Frontal cortex (tissue), 4 donors: ENCODE data around the gene NPY1R. TPM values are rescaled to one million over a fixed set of nuclear protein-coding genes. Genes with fewer than 3 reads are reported as not detected.

Experiments
- DNase-seq, 2 donors: peaks; one replicate each; pipeline ENCODE4 v3.0.0; 2012; ENCODE audit warnings: low spot score in 2 of 2
- FAIRE-seq: peaks from 2 replicates; lab custom pipeline; 2012; peaks lifted over from hg19 to GRCh38; lab: Jason Lieb, UNC
- total RNA-seq: library from RNA; depleted of rRNA; stranded (reverse); fragments of >200 nt; gene quantifications from one replicate; pipeline ENCODE4 v1.2.3, GENCODE V29; 2014
- donor health status: control.
- donor health status: control.
- donor health status: control.

The NPY1R gene
- 179 TPM for total RNA-seq

DNA sequence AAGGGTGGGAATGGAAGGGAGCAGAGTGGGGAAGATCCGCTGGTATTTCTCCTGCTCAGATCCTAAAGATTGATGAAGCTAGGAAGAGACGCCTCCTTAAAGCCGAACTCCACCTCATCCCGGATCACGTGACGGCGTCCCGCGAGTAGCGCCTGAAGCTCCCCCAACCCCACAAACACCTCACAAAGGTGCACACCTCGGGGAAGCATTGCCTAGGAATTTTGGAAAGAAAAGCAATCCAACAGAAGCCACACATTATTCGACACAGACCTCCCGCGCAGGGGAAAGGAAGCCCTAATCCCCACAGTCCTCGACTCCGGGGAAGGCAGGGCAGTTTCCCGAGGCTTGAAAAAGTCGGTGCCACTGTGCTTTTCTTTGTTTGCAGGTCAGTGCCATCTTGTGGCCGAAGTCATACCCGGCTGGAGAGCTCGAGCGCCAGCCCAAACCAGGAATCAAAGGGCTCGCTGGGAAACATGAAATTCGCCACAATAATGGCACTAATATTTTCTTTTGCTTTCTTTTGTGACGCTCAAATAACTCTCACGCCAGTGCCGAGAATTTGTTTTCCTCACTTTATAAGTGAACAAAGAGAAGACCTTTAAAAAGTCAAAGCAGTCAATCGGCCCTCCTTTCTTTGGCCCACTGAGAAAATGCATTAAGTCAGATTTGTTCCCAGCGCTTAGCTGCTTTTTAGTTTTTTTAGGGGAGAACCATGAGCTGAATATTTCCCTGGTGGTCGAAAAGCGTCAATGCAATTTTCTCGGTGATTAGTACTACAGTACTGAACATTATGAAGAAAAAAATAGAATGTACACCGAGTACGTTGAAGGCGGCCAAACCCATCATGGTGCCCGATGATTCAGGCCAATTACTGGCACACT, at the start of gene NPY1R:
Gene NPY1R (minus strand): TSS at position 71 of the 881 bp plus-strand sequence. CDS start 6,042 bp downstream, outside the sequence.
- peak; percentile 56 to 69 for DNase-seq

GRCh38 chr4:163380703-163381102, 48.3 kb upstream of the NPY1R start:
- DNase-seq (no peak), FAIRE-seq (no peak)

More for the DNA sequence above, at the start of gene NPY1R:
- FAIRE-seq = no peak

DNA sequence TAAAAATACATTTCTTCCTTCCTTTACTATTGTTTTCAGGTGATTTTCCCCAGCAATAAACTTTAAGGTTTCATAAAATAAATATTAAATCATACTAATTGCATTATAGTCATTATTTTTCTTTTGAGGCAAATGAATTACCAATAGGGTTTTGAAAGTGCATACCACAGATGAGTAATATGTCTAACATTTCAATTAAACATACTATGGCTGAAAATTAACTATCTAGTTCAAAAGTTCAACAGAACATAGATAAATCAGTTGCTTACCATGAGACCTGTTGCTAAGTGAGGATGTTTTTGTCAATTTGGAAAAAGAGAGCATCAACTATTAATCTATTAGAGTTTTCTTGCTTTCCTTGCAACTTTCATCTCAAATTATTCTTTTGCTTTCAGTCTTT, 46.3 kb upstream of the NPY1R start:
- no peak for DNase-seq
- no peak for FAIRE-seq

- FAIRE-seq = no peak
- no peak for DNase-seq
Measured at GRCh38 chr4:163372029-163372428, 39.6 kb upstream of the NPY1R start.

- DNase-seq = no peak
- FAIRE-seq = no peak
Measured at GRCh38 chr4:163367651-163368050, 35.3 kb upstream of the NPY1R start.

DNA sequence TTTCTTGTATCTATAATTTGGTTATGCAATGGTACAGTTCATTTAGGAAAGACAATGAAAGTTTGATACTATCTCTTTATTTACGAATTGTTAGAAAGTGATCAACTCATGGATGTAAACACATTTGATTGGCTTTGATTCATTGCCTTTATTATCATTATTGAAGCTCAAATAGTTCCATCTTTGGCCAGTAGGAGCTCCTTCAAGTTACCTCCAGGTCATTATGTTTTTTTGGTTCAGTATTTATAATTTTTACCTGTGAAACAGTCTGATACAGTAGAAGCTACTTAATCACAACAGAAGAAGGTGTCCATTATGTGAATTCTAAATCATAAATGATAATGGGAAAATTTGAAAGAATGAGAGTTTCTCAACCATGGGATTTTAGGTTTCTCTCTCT, 23.7 kb upstream of the NPY1R start:
- FAIRE-seq (no peak), DNase-seq (no peak)

DNA sequence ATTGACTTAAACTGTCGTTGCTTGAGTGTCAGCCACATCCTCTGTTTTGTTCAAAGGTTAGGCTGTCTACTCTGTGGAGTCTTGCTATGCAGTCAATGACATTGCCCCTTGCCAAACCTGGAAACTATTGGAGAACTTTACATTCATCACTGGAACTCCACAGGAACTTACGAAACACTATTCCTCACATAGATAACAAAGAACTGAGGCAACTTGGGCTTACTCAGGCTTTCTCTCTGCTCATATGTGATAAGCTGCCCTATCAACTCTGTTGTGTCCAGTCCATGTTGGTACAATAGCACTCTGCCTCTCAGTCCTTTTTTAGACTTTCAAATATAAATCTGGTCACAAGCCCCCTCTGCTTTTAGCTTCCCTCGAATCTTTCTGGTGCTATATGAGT, 20.7 kb upstream of the NPY1R start:
- FAIRE-seq (no peak), DNase-seq (no peak)

GRCh38 chr4:163350672-163351071, 18.3 kb upstream of the NPY1R start:
- DNase-seq = no peak
- FAIRE-seq = no peak

GRCh38 chr4:163344147-163345125, 12.0 kb upstream of the NPY1R start:
- FAIRE-seq (no peak), DNase-seq (peak in 1 of 2 donors; percentile 16)

GRCh38 chr4:163343604-163344146, 11.3 kb upstream of the NPY1R start, which contains the start of gene NPY5R:
TSS of gene NPY5R (plus strand) at chr4:163343892. CDS start at chr4:163350274, 6,382 bp downstream.
- FAIRE-seq (no peak), DNase-seq (peak in 1 of 2 donors; percentile 16)

DNA sequence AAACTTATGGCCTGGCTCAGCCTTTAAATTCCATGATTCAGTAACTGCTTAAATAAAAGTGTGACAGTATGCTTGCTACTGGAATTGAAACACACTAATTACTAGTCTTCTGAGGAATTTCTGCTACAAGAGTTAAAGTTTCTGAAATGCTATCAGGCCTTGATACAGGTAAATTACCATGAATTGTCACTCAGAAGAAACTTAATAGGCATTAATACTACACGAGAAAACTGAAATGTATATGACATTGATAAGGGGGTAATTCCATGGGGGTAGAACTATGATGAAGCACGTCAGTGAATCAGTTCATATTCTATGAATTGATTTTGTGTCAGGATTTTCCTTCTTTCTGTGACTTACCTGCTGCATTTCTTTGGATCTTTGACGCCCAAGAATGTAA, 3.0 kb upstream of the NPY1R start:
- no peak for FAIRE-seq
- no peak for DNase-seq

GRCh38 chr4:163331629-163332376, 593 bp downstream of the NPY1R start:
- FAIRE-seq = no peak
- peak in 1 of 2 donors; percentile 30 for DNase-seq

- no peak for DNase-seq
- no peak for FAIRE-seq
Measured at GRCh38 chr4:163330916-163331628, 1.3 kb downstream of the NPY1R start.

GRCh38 chr4:163317110-163317509, 15.3 kb downstream of the NPY1R start:
- FAIRE-seq (no peak), DNase-seq (no peak)

- no peak for DNase-seq
- no peak for FAIRE-seq
Measured at GRCh38 chr4:163309466-163309865, 22.9 kb downstream of the NPY1R start.

GRCh38 chr4:163303069-163303468, 29.3 kb downstream of the NPY1R start:
- DNase-seq (no peak), FAIRE-seq (no peak)

DNA sequence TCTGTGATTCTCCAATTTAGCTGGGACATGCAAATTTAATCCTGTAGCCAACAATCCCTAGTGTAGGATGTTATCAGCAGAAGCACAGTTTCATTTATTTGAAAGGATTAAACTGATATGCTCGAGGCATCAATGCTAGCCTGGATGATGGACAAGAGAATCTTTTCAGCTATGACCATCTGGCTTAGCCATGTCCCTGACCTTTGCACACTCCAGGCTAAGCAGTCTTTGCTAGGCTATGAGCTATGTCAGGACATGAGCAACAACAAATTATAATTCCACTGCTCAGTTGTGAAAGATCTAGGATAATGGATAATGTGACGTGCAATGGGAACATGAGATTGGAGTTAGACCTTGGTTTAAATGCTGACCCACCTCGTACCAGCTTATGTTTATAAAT, 32.0 kb downstream of the NPY1R start:
- DNase-seq (no peak), FAIRE-seq (no peak)

DNA sequence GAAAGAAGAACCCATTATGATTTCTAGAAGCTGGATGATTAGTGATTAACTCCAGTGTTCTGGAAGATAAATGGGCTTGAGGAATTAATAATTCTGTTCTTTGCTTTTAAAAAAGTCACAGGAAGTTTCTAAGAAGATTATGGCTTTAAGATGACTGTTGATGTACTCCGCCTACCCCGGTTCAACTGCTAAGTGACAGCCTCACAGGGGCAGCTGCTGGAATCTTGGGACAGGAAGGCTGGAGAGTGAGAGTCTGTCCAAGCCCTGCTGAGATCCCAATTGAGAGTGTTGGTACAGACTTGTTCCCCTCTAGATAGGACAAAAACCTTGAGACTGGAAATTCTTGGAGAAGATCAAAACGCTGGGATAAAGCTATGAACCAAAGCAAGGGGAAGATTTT, 37.3 kb downstream of the NPY1R start:
- DNase-seq = no peak
- FAIRE-seq = no peak

DNA sequence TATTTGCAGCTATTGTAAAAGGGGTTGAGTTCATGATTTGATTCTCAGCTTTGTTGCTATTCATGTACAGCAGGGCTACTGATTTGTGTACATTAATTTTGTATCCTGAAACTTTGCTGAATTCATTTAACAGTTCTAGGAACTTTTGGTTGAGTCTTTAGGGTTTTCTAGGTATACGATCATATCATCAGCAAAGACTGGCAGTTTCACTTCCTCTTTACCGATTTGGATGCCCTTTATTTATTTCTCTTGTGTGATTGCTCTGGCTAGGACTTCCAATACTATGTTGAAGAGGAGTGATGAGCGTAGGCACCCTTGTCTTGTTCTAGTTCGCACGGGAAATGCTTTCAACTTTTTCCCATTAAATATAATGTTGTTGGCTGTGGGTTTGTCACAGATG, 48.1 kb downstream of the NPY1R start:
- no peak for FAIRE-seq
- DNase-seq = no peak
